ENCODE results near the gene IL25. TPM values are rescaled to one million over a fixed set of nuclear protein-coding genes. Genes with fewer than 3 reads are reported as not detected.

IL25 gene
- total and polyA plus RNA-seq, 2 of the 13 experiments (the other 11 are each of a cell fraction or from before 2014, with no cell fraction given) = not detected

DNA sequence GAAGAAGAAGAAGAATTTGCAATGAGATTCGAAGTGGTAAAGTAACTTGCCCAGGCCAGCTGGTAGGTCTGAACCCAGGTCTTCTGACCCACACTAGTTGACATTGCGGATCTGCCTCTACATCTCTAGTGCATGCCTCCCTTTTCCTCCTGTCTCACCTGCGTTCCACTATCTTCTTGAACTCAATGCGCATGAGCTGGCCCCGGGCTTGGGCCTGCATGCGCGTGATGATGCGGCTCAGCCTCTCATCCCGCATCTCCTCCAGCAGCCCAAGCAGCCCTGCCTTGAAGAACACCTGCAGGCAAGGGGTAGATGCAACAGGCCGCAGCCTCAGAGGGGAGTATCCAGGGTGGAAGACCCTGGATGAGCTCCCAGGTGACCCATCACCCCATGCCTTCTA, 23.5 kb downstream of the IL25 start:
- Histone ChIP-seq H2AFZ (ENCODE audit: low read length) (no peak overlapping the region), H3K9me3 (ENCODE audit: low read length) (no peaks in the 10 kb centered on the region), H3K4me3 (replicated peaks in 1 of 3; ENCODE audit: insufficient read depth in 1 of 3, low read depth in 2 of 3, low read length in 3 of 3) (no peak overlapping the region), H4K20me1 (ENCODE audit: insufficient read depth, low read length) (no peaks in the 10 kb centered on the region), H3K27ac (ENCODE audit: extremely low read length, insufficient read depth, low read length) (no peak overlapping the region), H3K79me2 (ENCODE audit: insufficient read depth, low read length) (no peaks in the 10 kb centered on the region), H3K9ac (ENCODE audit: insufficient read depth, low read depth, low read length) (no peak overlapping the region), H3K27me3 (ENCODE audit: control insufficient read depth in 1 of 2, insufficient read depth in 2 of 2, low read length in 2 of 2) (peaks cover 22 to 78% of the 10 kb centered on the region in 2 experiments), H3K36me3 (replicated peaks in 1 of 2; ENCODE audit: control insufficient read depth in 1 of 2, insufficient read depth in 2 of 2, low read length in 2 of 2) (no peaks in the 10 kb centered on the region), H3K4me1 (ENCODE audit: insufficient read depth, low read length) (no peaks in the 10 kb centered on the region), H3K4me2 (ENCODE audit: low read depth, low read length) (no peak overlapping the region)
- POLR2A ChIA-PET = no interaction called here
- in situ Hi-C loops (cut with HindIII; ENCODE audit: extremely low pct_ligation_motif_present, low pct_unique_long_range_greater_than_20kb) (no loop called here), intact Hi-C loops (cut with micrococcal nuclease; ENCODE audit: unreplicated experiment) (no loop called here)
- 47% methylated on average over 10 of the region's 10 CpGs for WGBS (ENCODE audit: low lambda C conversion rate)
- TF ChIP-seq ZNF768 (CRISPR knock-in tag; IDR thresholded peaks at IDR 0.05) = peak; percentile 38; the same call in 1 of the 2 replicates
- no peak for TF ChIP-seq RARG (CRISPR knock-in tag; IDR thresholded peaks at IDR 0.05; ENCODE audit: low read depth)
- no TSS peak for BruUV-seq (replicated peaks)
- CTCF ChIA-PET (ENCODE audit: low intra/inter-chr PET ratio, low total read pairs) = no interaction called here
- DNase-seq (ENCODE audit: low spot score) = no peak
- no peak for FAIRE-seq
- no peak for ATAC-seq

DNA sequence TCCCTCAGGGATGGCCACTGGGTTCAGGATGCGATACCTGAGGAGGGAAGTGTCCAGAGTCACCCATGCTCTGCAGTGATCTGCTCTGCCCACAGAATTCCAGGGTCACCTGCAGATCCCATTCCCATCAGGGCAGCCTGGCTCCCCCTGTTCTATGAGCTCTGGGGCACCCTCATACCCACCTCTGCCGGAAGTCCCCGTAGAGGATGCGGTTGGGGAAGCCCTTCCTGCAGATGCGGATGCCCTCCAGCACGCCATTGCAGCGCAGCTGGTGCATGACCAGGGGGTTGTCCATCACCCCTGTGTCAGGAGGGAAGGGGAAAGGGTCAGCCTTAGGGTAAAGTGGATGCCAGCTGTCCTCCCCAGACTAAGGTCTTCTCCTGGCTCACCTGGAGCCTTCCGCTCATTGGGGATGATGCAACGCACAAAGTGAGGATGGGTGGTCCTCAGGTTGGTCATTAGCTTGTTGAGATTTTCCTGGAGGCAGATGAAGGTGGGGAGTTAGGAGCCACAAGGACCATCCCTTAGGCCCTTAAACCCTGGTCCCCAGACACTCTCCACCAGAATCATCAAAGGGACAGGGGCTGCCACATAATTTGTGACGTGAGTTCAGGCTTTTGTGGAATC, 24.3 kb downstream of the IL25 start:
- no peaks in the 10 kb centered on the region for H4K20me1 ChIP-seq (ENCODE audit: insufficient read depth, low read length)
- ATAC-seq (no peak), FAIRE-seq (no peak), DNase-seq (ENCODE audit: low spot score) (no peak)
- no peaks in the 10 kb centered on the region for H3K4me1 ChIP-seq (ENCODE audit: insufficient read depth, low read length)
- ChIA-PET CTCF (ENCODE audit: low intra/inter-chr PET ratio, low total read pairs) (no interaction called here), POLR2A (no interaction called here)
- in situ Hi-C loops (cut with HindIII; ENCODE audit: extremely low pct_ligation_motif_present, low pct_unique_long_range_greater_than_20kb) = no loop called here
- H3K36me3 ChIP-seq (replicated peaks in 1 of 2; ENCODE audit: control insufficient read depth in 1 of 2, insufficient read depth in 2 of 2, low read length in 2 of 2) = no peaks in the 10 kb centered on the region
- no peak overlapping the region for H3K27ac ChIP-seq (ENCODE audit: extremely low read length, insufficient read depth, low read length)
- H3K9ac ChIP-seq (ENCODE audit: insufficient read depth, low read depth, low read length) = no peak overlapping the region
- H3K9me3 ChIP-seq (ENCODE audit: low read length) = no peaks in the 10 kb centered on the region
- BruUV-seq (replicated peaks) = no TSS peak
- no peak overlapping the region for H3K4me2 ChIP-seq (ENCODE audit: low read depth, low read length)
- intact Hi-C loops (cut with micrococcal nuclease; ENCODE audit: unreplicated experiment) = no loop called here
- peaks cover 26 to 78% of the 10 kb centered on the region in 2 experiments for H3K27me3 ChIP-seq (ENCODE audit: control insufficient read depth in 1 of 2, insufficient read depth in 2 of 2, low read length in 2 of 2)
- H3K4me3 ChIP-seq (replicated peaks in 1 of 3; ENCODE audit: insufficient read depth in 1 of 3, low read depth in 2 of 3, low read length in 3 of 3) = no peak overlapping the region
- 30% methylated on average over 9 of the region's 10 CpGs for WGBS (ENCODE audit: low lambda C conversion rate)
- no peaks in the 10 kb centered on the region for H3K79me2 ChIP-seq (ENCODE audit: insufficient read depth, low read length)
- H2AFZ ChIP-seq (ENCODE audit: low read length) = no peak overlapping the region
- TF ChIP-seq PHB2 (IDR thresholded peaks at IDR 0.05; ENCODE audit: partially characterized antibody) (no peak), SYNCRIP (IDR thresholded peaks at IDR 0.05; ENCODE audit: insufficient read depth, low read depth, low read length) (no peak), ZNF563 (CRISPR knock-in tag; IDR thresholded peaks at IDR 0.05) (0 out of 2 replicates have a peak, but pooled peaks have one; percentile 8), NCOA2 (CRISPR knock-in tag; IDR thresholded peaks at IDR 0.05) (no peak), PHF8 (CRISPR knock-in tag; IDR thresholded peaks at IDR 0.05) (no peak), ZNF431 (CRISPR knock-in tag; IDR thresholded peaks at IDR 0.05; ENCODE audit: borderline replicate concordance, low read depth) (no peak), SCMH1 (CRISPR knock-in tag; IDR thresholded peaks at IDR 0.05; ENCODE audit: borderline replicate concordance) (no peak), CEBPB (IDR thresholded peaks at IDR 0.05; ENCODE audit: borderline replicate concordance, low read depth, low read length) (peak; percentile 66), CREB1 (IDR thresholded peaks at IDR 0.05) (peak; percentile 62), CREB1 (CRISPR knock-in tag; IDR thresholded peaks at IDR 0.05) (no peak), ZNF296 (CRISPR knock-in tag; conservative IDR thresholded peaks at IDR 0.05) (no peak), SIX1 (CRISPR knock-in tag; IDR thresholded peaks at IDR 0.05; ENCODE audit: borderline replicate concordance) (no peak), CBX2 (IDR thresholded peaks at IDR 0.05; ENCODE audit: low read depth, low read length) (no peak), CBX2 (CRISPR knock-in tag; IDR thresholded peaks at IDR 0.05; ENCODE audit: low read depth) (no peak), ZNF644 (CRISPR knock-in tag; IDR thresholded peaks at IDR 0.05; ENCODE audit: low read depth) (no peak), ATF7 (IDR thresholded peaks at IDR 0.05) (peak; percentile 70), ATF7 (CRISPR knock-in tag; IDR thresholded peaks at IDR 0.05) (no peak), ZNF776 (CRISPR knock-in tag; IDR thresholded peaks at IDR 0.05) (no peak), ZNF230 (CRISPR knock-in tag; IDR thresholded peaks at IDR 0.05) (no peak), ZNF34 (CRISPR knock-in tag; IDR thresholded peaks at IDR 0.05; ENCODE audit: borderline replicate concordance) (no peak), ZNF792 (CRISPR knock-in tag; IDR thresholded peaks at IDR 0.05) (no peak)

Data from HepG2 (cell line).